ENCODE results near the gene SCEL.

DNA sequence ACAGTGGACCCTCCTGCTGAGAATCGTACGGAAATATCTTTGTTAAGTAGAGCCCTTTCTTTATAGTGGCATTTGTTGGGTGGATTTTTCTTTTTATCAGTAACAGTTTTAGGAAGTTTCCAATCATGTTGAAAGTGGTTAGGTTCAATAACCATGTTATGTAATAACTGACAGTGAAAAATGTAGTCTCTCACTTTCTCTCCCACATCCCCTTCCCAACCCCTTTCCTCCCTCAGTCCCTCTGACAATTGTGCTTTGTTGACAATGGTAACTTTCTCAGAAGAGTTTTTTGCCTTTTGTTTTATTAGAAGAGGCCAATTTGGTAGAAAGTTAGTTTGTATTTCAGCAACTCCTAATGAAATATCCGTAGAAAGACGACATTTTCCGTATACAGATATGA is 84.1 kb downstream of the SCEL start:
- TF ChIP-seq, protein P1, sequence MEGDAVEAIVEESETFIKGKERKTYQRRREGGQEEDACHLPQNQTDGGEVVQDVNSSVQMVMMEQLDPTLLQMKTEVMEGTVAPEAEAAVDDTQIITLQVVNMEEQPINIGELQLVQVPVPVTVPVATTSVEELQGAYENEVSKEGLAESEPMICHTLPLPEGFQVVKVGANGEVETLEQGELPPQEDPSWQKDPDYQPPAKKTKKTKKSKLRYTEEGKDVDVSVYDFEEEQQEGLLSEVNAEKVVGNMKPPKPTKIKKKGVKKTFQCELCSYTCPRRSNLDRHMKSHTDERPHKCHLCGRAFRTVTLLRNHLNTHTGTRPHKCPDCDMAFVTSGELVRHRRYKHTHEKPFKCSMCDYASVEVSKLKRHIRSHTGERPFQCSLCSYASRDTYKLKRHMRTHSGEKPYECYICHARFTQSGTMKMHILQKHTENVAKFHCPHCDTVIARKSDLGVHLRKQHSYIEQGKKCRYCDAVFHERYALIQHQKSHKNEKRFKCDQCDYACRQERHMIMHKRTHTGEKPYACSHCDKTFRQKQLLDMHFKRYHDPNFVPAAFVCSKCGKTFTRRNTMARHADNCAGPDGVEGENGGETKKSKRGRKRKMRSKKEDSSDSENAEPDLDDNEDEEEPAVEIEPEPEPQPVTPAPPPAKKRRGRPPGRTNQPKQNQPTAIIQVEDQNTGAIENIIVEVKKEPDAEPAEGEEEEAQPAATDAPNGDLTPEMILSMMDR (IDR thresholded peaks at IDR 0.05; ENCODE audit: insufficient read depth, low read depth, low read length) = no peak
- no peak for TF ChIP-seq EZH2 (IDR thresholded peaks at IDR 0.05; ENCODE audit: insufficient read depth, low read length)
